Raji (cell line): ENCODE measurements around the gene EIF1.

Experiments
- POLR2A ChIP-seq: IDR thresholded peaks from 2 replicates; pipeline ENCODE4 v1.6.1; 2011; ENCODE audit warnings: low read depth, low read length, control low read depth; ENCODE audit not compliant: insufficient read depth

The EIF1 gene

GRCh38 chr17:41664587-41665565 lies 23.8 kb upstream of the EIF1 start:
- TF ChIP-seq POLR2A, result no peak

GRCh38 chr17:41665566-41666236 lies 23.0 kb upstream of the EIF1 start:
- peak; percentile 82 for TF ChIP-seq POLR2A

GRCh38 chr17:41666237-41666641 lies 22.4 kb upstream of the EIF1 start:
- TF ChIP-seq POLR2A, result no peak

- TF ChIP-seq POLR2A, result peak; percentile 11; the same call in 1 of the 2 replicates
Measured at GRCh38 chr17:41666708-41667279, 21.9 kb upstream of the EIF1 start.

- no peak for TF ChIP-seq POLR2A
Measured at GRCh38 chr17:41667280-41668041, 21.2 kb upstream of the EIF1 start.

- TF ChIP-seq POLR2A, result no peak
Measured at GRCh38 chr17:41672153-41672552, 16.5 kb upstream of the EIF1 start.

- no peak for TF ChIP-seq POLR2A
Measured at GRCh38 chr17:41676058-41676419, 12.6 kb upstream of the EIF1 start.

GRCh38 chr17:41678411-41678906 lies 10.2 kb upstream of the EIF1 start:
- TF ChIP-seq POLR2A, result peak; percentile 84

GRCh38 chr17:41678907-41679739 lies 9.6 kb upstream of the EIF1 start:
- TF ChIP-seq POLR2A, result no peak

- TF ChIP-seq POLR2A, result no peak
Measured at GRCh38 chr17:41679740-41680425, 8.8 kb upstream of the EIF1 start.

- TF ChIP-seq POLR2A, result no peak
Measured at GRCh38 chr17:41680426-41681040, 8.2 kb upstream of the EIF1 start.

GRCh38 chr17:41681776-41682175 lies 6.9 kb upstream of the EIF1 start:
- no peak for TF ChIP-seq POLR2A

GRCh38 chr17:41682631-41683030 lies 6.1 kb upstream of the EIF1 start:
- no peak for TF ChIP-seq POLR2A
